WTC11 (cell line): ENCODE results near the gene MAN1A2. TPM values are rescaled to one million over a fixed set of nuclear protein-coding genes. Genes with fewer than 3 reads are reported as not detected.

Experiments
- ATAC-seq: fragments of 200-7000 bp; cut with Tn5 transposase; 2 replicates; pipeline ENCODE4 v1.10.0; 2021; ENCODE audit warnings: mild to moderate bottlenecking, moderate library complexity
- CTCF ChIA-PET: fragments of 300-600 bp; sonication (Branson Sonifier 250); formaldehyde crosslinking; loops from one replicate; lab custom pipeline; 2021; ENCODE audit warnings: antibody characterized with exemption; lab: Charles Lee
- POLR2A ChIA-PET: fragments of 350-600 bp; sonication (Branson Sonifier 250); formaldehyde crosslinking; loops from one replicate; lab custom pipeline; 2021; ENCODE audit warnings: antibody characterized with exemption; lab: Charles Lee
- DNase-seq: peaks from one replicate; pipeline ENCODE4 v3.0.0; 2021; ENCODE audit warnings: low spot score
- H3K27ac Mint-ChIP-seq: 2 replicates; pipeline ENCODE4 v1.8.0; 2021; ENCODE audit warnings: mixed read lengths
- H3K27me3 Mint-ChIP-seq: 2 replicates; pipeline ENCODE4 v1.8.0; 2021; ENCODE audit warnings: low read depth, mild to moderate bottlenecking, moderate library complexity, mixed read lengths
- H3K36me3 Mint-ChIP-seq: 2 replicates; pipeline ENCODE4 v1.8.0; 2021; ENCODE audit warnings: mixed read lengths
- H3K4me1 Mint-ChIP-seq: 2 replicates; pipeline ENCODE4 v1.8.0; 2022; ENCODE audit warnings: mixed read lengths
- H3K4me3 Mint-ChIP-seq: 2 replicates; pipeline ENCODE4 v1.8.0; 2021; ENCODE audit warnings: mild to moderate bottlenecking, moderate library complexity, mixed read lengths
- H3K9me3 Mint-ChIP-seq: 2 replicates; pipeline ENCODE4 v1.8.0; 2021; ENCODE audit warnings: mixed read lengths
- CREB1 ChIP-seq: sonication (generic); formaldehyde crosslinking; IDR thresholded peaks from 2 replicates; pipeline ENCODE4 v1.8.0; 2023; ENCODE audit warnings: mild to moderate bottlenecking, missing genetic modification reagents
- KAT7 ChIP-seq: sonication (generic); formaldehyde crosslinking; IDR thresholded peaks from 2 replicates; pipeline ENCODE4 v1.8.1; 2023; ENCODE audit warnings: missing genetic modification reagents, mild to moderate bottlenecking, borderline replicate concordance
- MXD4 ChIP-seq: fragments of 250-450 bp; sonication (Bioruptor Pico); IDR thresholded peaks from 2 replicates; pipeline ENCODE4 v1.8.0; 2021; ENCODE audit warnings: mild to moderate bottlenecking, moderate library complexity, borderline replicate concordance
- MYBL2 ChIP-seq: sonication (generic); formaldehyde crosslinking; IDR thresholded peaks from 2 replicates; pipeline ENCODE4 v1.8.1; 2023; ENCODE audit warnings: mild to moderate bottlenecking, moderate library complexity, missing genetic modification reagents
- RELA ChIP-seq: sonication (generic); formaldehyde crosslinking; IDR thresholded peaks from 2 replicates; pipeline ENCODE4 v1.8.1; 2022; ENCODE audit warnings: missing genetic modification reagents, mild to moderate bottlenecking, borderline replicate concordance
- ZNF138 ChIP-seq: sonication (generic); formaldehyde crosslinking; conservative IDR thresholded peaks from 2 replicates; pipeline ENCODE4 v1.8.1; 2022; ENCODE audit warnings: mild to moderate bottlenecking, moderate library complexity, missing genetic modification reagents
- ZNF219 ChIP-seq: sonication (generic); formaldehyde crosslinking; IDR thresholded peaks from 2 replicates; pipeline ENCODE4 v1.8.0; 2023; ENCODE audit warnings: missing genetic modification reagents, mild to moderate bottlenecking, borderline replicate concordance
- total RNA-seq: library from RNA; stranded (reverse); gene quantifications from 3 replicates; pipeline ENCODE4 v1.2.3, GENCODE V29; 2021
- TF ChIP-seq, protein P1 (sequence below): sonication (generic); formaldehyde crosslinking; IDR thresholded peaks from 2 replicates; pipeline ENCODE4 v1.8.1; 2022; ENCODE audit warnings: mild to moderate bottlenecking, moderate library complexity, missing genetic modification reagents
- TF ChIP-seq, protein P2 (sequence below): fragments of 250-450 bp; sonication (Bioruptor Pico); IDR thresholded peaks from 2 replicates; pipeline ENCODE4 v1.9.0; 2021; ENCODE audit warnings: mild to moderate bottlenecking
- TF ChIP-seq, protein P3 (sequence below): sonication (generic); formaldehyde crosslinking; IDR thresholded peaks from 2 replicates; pipeline ENCODE4 v1.8.1; 2022; ENCODE audit warnings: low read depth, mild to moderate bottlenecking, moderate library complexity, missing genetic modification reagents, borderline replicate concordance
- TF ChIP-seq, protein P4 (sequence below): sonication (generic); formaldehyde crosslinking; conservative IDR thresholded peaks from 2 replicates; pipeline ENCODE4 v1.8.1; 2023; ENCODE audit warnings: mild to moderate bottlenecking, low read depth, missing genetic modification reagents, moderate library complexity
- TF ChIP-seq, protein P5 (sequence below): sonication (generic); formaldehyde crosslinking; IDR thresholded peaks from 2 replicates; pipeline ENCODE4 v1.8.0; 2022; ENCODE audit warnings: mild to moderate bottlenecking, missing genetic modification reagents
- TF ChIP-seq, protein P6 (sequence below): sonication (generic); formaldehyde crosslinking; IDR thresholded peaks from 2 replicates; pipeline ENCODE4 v1.8.1; 2023; ENCODE audit warnings: mild to moderate bottlenecking, moderate library complexity, missing genetic modification reagents
- TF ChIP-seq, protein P7 (sequence below): fragments of 200-600 bp; IDR thresholded peaks from 2 replicates; pipeline ENCODE4 v1.8.0; 2022; ENCODE audit warnings: antibody characterized with exemption
- TF ChIP-seq, protein P8 (sequence below): fragments of 250-450 bp; sonication (Bioruptor Pico); IDR thresholded peaks from 2 replicates; pipeline ENCODE4 v1.9.0; 2021; ENCODE audit warnings: mild to moderate bottlenecking, borderline replicate concordance
- TF ChIP-seq, protein P9 (sequence below): sonication (generic); formaldehyde crosslinking; IDR thresholded peaks from 2 replicates; pipeline ENCODE4 v1.8.1; 2023; ENCODE audit warnings: mild to moderate bottlenecking, missing genetic modification reagents, moderate library complexity
- TF ChIP-seq, protein P10 (sequence below): sonication (generic); formaldehyde crosslinking; IDR thresholded peaks from 2 replicates; pipeline ENCODE4 v1.8.1; 2023; ENCODE audit warnings: mild to moderate bottlenecking, missing genetic modification reagents
- TF ChIP-seq, protein P11 (sequence below): sonication (generic); formaldehyde crosslinking; IDR thresholded peaks from 2 replicates; pipeline ENCODE4 v1.8.1; 2022; ENCODE audit warnings: low read depth, missing genetic modification reagents, borderline replicate concordance

The MAN1A2 gene
- total RNA-seq, 1 experiment from 2014 or later = 16.0 TPM

DNA sequence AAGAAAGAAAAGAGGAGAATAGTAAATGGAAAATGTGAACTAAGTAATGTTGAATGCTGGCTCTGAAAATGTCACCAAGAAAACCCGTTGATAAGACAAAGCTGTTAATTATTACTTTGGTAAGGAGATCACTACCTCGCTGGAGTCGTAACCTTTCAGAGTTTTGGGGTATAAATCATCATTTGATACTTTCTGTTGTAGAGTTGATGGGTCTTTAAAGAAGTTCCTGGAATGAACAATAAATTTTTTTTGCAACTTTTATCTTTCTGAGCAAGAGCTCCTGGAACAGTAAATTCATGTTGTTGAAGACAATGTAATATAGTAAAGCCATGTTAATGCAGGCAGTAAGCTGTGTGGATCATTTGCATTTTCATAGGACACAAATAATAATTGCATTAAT is 46.2 kb downstream of the MAN1A2 start:
- H3K27ac Mint-ChIP-seq = no peak overlapping the region
- ChIA-PET POLR2A (interaction anchor here (0.6 kb wide), 1 partner anchor 392 kb away, joined by 5 read pairs; no protein-coding TSS in a partner anchor), CTCF (no interaction called here)
- H3K36me3 Mint-ChIP-seq = no peaks in the 10 kb centered on the region
- no peaks in the 10 kb centered on the region for H3K9me3 Mint-ChIP-seq
- H3K27me3 Mint-ChIP-seq = no peaks in the 10 kb centered on the region
- H3K4me1 Mint-ChIP-seq = peaks cover 13% of the 10 kb centered on the region
- TF ChIP-seq, protein P1, sequence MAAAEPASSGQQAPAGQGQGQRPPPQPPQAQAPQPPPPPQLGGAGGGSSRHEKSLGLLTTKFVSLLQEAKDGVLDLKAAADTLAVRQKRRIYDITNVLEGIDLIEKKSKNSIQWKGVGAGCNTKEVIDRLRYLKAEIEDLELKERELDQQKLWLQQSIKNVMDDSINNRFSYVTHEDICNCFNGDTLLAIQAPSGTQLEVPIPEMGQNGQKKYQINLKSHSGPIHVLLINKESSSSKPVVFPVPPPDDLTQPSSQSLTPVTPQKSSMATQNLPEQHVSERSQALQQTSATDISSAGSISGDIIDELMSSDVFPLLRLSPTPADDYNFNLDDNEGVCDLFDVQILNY (CRISPR knock-in tag) = no peak
- TF ChIP-seq, protein P2, sequence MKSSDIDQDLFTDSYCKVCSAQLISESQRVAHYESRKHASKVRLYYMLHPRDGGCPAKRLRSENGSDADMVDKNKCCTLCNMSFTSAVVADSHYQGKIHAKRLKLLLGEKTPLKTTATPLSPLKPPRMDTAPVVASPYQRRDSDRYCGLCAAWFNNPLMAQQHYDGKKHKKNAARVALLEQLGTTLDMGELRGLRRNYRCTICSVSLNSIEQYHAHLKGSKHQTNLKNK = no peak
- TF ChIP-seq KAT7 (no peak), ZNF219 (no peak), RELA (CRISPR knock-in tag) (no peak), MXD4 (no peak), ZNF138 (CRISPR knock-in tag) (no peak), MYBL2 (CRISPR knock-in tag) (no peak), CREB1 (CRISPR knock-in tag) (no peak)
- TF ChIP-seq, protein P3, sequence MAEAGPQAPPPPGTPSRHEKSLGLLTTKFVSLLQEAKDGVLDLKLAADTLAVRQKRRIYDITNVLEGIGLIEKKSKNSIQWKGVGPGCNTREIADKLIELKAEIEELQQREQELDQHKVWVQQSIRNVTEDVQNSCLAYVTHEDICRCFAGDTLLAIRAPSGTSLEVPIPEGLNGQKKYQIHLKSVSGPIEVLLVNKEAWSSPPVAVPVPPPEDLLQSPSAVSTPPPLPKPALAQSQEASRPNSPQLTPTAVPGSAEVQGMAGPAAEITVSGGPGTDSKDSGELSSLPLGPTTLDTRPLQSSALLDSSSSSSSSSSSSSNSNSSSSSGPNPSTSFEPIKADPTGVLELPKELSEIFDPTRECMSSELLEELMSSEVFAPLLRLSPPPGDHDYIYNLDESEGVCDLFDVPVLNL (CRISPR knock-in tag) = no peak
- TF ChIP-seq, protein P4, sequence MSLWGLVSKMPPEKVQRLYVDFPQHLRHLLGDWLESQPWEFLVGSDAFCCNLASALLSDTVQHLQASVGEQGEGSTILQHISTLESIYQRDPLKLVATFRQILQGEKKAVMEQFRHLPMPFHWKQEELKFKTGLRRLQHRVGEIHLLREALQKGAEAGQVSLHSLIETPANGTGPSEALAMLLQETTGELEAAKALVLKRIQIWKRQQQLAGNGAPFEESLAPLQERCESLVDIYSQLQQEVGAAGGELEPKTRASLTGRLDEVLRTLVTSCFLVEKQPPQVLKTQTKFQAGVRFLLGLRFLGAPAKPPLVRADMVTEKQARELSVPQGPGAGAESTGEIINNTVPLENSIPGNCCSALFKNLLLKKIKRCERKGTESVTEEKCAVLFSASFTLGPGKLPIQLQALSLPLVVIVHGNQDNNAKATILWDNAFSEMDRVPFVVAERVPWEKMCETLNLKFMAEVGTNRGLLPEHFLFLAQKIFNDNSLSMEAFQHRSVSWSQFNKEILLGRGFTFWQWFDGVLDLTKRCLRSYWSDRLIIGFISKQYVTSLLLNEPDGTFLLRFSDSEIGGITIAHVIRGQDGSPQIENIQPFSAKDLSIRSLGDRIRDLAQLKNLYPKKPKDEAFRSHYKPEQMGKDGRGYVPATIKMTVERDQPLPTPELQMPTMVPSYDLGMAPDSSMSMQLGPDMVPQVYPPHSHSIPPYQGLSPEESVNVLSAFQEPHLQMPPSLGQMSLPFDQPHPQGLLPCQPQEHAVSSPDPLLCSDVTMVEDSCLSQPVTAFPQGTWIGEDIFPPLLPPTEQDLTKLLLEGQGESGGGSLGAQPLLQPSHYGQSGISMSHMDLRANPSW (CRISPR knock-in tag) = no peak
- TF ChIP-seq, protein P5, sequence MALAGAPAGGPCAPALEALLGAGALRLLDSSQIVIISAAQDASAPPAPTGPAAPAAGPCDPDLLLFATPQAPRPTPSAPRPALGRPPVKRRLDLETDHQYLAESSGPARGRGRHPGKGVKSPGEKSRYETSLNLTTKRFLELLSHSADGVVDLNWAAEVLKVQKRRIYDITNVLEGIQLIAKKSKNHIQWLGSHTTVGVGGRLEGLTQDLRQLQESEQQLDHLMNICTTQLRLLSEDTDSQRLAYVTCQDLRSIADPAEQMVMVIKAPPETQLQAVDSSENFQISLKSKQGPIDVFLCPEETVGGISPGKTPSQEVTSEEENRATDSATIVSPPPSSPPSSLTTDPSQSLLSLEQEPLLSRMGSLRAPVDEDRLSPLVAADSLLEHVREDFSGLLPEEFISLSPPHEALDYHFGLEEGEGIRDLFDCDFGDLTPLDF (CRISPR knock-in tag) = no peak
- TF ChIP-seq, protein P6, sequence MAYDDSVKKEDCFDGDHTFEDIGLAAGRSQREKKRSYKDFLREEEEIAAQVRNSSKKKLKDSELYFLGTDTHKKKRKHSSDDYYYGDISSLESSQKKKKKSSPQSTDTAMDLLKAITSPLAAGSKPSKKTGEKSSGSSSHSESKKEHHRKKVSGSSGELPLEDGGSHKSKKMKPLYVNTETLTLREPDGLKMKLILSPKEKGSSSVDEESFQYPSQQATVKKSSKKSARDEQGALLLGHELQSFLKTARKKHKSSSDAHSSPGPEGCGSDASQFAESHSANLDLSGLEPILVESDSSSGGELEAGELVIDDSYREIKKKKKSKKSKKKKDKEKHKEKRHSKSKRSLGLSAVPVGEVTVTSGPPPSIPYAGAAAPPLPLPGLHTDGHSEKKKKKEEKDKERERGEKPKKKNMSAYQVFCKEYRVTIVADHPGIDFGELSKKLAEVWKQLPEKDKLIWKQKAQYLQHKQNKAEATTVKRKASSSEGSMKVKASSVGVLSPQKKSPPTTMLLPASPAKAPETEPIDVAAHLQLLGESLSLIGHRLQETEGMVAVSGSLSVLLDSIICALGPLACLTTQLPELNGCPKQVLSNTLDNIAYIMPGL = no peak
- TF ChIP-seq, protein P7, sequence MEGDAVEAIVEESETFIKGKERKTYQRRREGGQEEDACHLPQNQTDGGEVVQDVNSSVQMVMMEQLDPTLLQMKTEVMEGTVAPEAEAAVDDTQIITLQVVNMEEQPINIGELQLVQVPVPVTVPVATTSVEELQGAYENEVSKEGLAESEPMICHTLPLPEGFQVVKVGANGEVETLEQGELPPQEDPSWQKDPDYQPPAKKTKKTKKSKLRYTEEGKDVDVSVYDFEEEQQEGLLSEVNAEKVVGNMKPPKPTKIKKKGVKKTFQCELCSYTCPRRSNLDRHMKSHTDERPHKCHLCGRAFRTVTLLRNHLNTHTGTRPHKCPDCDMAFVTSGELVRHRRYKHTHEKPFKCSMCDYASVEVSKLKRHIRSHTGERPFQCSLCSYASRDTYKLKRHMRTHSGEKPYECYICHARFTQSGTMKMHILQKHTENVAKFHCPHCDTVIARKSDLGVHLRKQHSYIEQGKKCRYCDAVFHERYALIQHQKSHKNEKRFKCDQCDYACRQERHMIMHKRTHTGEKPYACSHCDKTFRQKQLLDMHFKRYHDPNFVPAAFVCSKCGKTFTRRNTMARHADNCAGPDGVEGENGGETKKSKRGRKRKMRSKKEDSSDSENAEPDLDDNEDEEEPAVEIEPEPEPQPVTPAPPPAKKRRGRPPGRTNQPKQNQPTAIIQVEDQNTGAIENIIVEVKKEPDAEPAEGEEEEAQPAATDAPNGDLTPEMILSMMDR = no peak
- TF ChIP-seq, protein P8, sequence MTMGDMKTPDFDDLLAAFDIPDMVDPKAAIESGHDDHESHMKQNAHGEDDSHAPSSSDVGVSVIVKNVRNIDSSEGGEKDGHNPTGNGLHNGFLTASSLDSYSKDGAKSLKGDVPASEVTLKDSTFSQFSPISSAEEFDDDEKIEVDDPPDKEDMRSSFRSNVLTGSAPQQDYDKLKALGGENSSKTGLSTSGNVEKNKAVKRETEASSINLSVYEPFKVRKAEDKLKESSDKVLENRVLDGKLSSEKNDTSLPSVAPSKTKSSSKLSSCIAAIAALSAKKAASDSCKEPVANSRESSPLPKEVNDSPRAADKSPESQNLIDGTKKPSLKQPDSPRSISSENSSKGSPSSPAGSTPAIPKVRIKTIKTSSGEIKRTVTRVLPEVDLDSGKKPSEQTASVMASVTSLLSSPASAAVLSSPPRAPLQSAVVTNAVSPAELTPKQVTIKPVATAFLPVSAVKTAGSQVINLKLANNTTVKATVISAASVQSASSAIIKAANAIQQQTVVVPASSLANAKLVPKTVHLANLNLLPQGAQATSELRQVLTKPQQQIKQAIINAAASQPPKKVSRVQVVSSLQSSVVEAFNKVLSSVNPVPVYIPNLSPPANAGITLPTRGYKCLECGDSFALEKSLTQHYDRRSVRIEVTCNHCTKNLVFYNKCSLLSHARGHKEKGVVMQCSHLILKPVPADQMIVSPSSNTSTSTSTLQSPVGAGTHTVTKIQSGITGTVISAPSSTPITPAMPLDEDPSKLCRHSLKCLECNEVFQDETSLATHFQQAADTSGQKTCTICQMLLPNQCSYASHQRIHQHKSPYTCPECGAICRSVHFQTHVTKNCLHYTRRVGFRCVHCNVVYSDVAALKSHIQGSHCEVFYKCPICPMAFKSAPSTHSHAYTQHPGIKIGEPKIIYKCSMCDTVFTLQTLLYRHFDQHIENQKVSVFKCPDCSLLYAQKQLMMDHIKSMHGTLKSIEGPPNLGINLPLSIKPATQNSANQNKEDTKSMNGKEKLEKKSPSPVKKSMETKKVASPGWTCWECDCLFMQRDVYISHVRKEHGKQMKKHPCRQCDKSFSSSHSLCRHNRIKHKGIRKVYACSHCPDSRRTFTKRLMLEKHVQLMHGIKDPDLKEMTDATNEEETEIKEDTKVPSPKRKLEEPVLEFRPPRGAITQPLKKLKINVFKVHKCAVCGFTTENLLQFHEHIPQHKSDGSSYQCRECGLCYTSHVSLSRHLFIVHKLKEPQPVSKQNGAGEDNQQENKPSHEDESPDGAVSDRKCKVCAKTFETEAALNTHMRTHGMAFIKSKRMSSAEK (CRISPR knock-in tag) = no peak
- TF ChIP-seq, protein P9, sequence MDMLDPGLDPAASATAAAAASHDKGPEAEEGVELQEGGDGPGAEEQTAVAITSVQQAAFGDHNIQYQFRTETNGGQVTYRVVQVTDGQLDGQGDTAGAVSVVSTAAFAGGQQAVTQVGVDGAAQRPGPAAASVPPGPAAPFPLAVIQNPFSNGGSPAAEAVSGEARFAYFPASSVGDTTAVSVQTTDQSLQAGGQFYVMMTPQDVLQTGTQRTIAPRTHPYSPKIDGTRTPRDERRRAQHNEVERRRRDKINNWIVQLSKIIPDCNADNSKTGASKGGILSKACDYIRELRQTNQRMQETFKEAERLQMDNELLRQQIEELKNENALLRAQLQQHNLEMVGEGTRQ (CRISPR knock-in tag) = no peak
- TF ChIP-seq, protein P10, sequence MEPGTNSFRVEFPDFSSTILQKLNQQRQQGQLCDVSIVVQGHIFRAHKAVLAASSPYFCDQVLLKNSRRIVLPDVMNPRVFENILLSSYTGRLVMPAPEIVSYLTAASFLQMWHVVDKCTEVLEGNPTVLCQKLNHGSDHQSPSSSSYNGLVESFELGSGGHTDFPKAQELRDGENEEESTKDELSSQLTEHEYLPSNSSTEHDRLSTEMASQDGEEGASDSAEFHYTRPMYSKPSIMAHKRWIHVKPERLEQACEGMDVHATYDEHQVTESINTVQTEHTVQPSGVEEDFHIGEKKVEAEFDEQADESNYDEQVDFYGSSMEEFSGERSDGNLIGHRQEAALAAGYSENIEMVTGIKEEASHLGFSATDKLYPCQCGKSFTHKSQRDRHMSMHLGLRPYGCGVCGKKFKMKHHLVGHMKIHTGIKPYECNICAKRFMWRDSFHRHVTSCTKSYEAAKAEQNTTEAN = no peak
- TF ChIP-seq, protein P11, sequence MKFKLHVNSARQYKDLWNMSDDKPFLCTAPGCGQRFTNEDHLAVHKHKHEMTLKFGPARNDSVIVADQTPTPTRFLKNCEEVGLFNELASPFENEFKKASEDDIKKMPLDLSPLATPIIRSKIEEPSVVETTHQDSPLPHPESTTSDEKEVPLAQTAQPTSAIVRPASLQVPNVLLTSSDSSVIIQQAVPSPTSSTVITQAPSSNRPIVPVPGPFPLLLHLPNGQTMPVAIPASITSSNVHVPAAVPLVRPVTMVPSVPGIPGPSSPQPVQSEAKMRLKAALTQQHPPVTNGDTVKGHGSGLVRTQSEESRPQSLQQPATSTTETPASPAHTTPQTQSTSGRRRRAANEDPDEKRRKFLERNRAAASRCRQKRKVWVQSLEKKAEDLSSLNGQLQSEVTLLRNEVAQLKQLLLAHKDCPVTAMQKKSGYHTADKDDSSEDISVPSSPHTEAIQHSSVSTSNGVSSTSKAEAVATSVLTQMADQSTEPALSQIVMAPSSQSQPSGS = no peak
- no peak overlapping the region for H3K4me3 Mint-ChIP-seq
- ATAC-seq = no peak
- no peak for DNase-seq
